Measurements from ENCODE around the gene KLF16.

Gene KLF16

DNA sequence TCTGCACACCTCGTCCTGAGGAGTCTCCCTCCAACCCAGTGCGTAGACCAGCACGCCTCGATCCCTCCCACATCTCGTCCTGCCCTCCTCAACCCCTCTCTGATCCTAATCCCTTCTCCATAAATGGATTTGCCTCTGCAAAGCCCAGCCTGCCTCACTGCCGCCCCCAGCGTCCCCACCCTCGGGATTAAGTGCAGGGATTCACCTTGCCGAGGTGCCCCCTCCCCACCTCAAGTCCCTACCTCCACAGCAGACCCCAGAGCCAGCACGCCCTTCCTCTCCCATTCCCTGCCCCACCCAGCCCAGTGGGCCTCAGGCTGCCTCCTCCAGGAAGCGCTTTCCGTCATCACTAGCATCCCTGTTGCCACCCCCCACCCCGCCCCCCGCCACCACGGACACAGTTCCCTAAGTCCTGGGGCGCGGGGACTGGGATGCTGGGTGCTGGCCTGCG lies 4.0 kb downstream of the KLF16 start:
- H3K27ac ChIP-seq = peak overlapping the region; percentile 48

DNA sequence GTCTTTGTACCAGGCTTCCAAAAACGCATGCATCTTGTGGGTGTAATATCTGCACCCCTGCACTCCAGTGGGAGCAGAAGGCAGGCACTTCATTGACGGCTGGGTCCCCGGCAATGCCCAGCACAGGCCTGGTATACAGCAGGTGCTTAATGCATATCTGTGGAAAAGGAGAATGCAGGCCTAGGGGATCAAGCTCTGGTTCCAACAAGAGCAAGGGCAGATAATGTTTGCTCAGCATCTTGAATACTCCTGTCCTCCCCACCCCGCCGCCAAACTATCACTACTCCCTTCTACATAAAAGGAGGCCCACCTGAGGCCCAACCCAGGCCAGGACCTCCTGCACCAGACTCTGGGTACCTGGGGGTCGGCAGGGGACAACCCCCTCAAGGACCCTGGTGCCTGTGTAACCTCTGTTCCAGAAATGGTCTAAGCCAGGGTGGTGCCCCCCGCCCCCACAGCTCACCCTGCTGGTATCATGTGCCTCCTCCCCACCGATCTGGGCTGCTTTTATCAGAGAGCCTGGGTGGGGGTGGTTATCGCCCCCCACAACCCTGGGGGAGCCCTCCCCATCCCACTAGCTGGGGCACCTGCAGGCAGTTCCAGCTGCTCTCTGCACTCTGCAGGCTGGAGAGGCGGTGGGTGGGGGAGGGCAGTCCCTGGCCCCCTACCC lies 4.8 kb downstream of the KLF16 start:
- Histone ChIP-seq H3K9me3 (ENCODE audit: severe bottlenecking) (no peaks in the 10 kb centered on the region), H3K36me3 (peaks cover 7% of the 10 kb centered on the region), H3K4me3 (ENCODE audit: low read depth, low read length) (peak overlapping the region; percentile 20; the same call in 1 of the 2 replicates), H3K27ac (peak overlapping the region; percentile 48), H3K27me3 (ENCODE audit: insufficient read depth, low read depth, severe bottlenecking) (no peaks in the 10 kb centered on the region)
- TF ChIP-seq, protein P1, sequence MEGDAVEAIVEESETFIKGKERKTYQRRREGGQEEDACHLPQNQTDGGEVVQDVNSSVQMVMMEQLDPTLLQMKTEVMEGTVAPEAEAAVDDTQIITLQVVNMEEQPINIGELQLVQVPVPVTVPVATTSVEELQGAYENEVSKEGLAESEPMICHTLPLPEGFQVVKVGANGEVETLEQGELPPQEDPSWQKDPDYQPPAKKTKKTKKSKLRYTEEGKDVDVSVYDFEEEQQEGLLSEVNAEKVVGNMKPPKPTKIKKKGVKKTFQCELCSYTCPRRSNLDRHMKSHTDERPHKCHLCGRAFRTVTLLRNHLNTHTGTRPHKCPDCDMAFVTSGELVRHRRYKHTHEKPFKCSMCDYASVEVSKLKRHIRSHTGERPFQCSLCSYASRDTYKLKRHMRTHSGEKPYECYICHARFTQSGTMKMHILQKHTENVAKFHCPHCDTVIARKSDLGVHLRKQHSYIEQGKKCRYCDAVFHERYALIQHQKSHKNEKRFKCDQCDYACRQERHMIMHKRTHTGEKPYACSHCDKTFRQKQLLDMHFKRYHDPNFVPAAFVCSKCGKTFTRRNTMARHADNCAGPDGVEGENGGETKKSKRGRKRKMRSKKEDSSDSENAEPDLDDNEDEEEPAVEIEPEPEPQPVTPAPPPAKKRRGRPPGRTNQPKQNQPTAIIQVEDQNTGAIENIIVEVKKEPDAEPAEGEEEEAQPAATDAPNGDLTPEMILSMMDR (IDR thresholded peaks at IDR 0.05; ENCODE audit: low read depth, low read length) = no peak
- DNase-seq = no peak

More for the DNA sequence above, 4.0 kb downstream of the KLF16 start:
- TF ChIP-seq, protein P1 (IDR thresholded peaks at IDR 0.05; ENCODE audit: low read depth, low read length) = peak; percentile 50
- H3K4me3 ChIP-seq (ENCODE audit: low read depth, low read length) = peak overlapping the region; percentile 20
- peak; percentile 87 for DNase-seq
- no peaks in the 10 kb centered on the region for H3K9me3 ChIP-seq (ENCODE audit: severe bottlenecking)
- H3K36me3 ChIP-seq = peaks cover 2% of the 10 kb centered on the region
- no peaks in the 10 kb centered on the region for H3K27me3 ChIP-seq (ENCODE audit: insufficient read depth, low read depth, severe bottlenecking)

DNA sequence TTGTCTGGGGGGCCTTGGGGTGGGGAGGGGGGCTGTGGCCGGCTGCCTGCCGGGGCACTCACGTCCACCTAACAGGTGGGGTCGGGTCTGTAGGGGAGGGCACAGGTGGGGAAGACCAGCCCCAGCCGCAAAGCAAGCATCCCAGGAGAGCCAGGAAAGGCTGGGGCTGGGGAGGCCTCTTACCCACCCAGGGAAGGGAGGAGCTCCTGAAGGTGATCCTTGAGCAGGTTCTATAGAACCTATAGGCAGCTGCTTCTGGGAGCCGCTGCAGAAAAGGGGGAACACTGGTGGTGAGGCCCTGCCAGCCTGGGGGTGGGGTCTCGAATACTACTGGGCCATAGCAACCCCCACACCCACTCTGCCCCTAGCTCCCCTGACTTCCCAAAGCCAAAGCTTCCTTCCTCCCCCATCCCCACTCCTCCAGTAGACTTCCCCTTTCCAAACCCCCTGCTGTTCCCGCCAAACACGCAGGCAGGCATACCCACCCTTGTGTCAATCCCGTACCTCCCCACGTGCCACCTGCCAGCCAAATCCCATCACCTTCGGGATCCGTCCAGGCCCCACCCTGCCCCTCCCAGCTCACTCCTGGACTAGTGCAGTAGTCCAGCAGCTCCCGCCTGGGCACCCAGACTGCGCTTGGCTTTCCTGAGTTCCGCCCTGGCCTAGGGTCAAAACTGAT lies 5.6 kb downstream of the KLF16 start:
- TF ChIP-seq, protein P1 (IDR thresholded peaks at IDR 0.05; ENCODE audit: low read depth, low read length) = no peak
- no peak for DNase-seq
- peak overlapping the region; percentile 42 for H3K4me3 ChIP-seq (ENCODE audit: low read depth, low read length)
- peak overlapping the region; percentile 96 for H3K27ac ChIP-seq
- no peaks in the 10 kb centered on the region for H3K9me3 ChIP-seq (ENCODE audit: severe bottlenecking)
- H3K36me3 ChIP-seq = peaks cover 7% of the 10 kb centered on the region
- H3K27me3 ChIP-seq (ENCODE audit: insufficient read depth, low read depth, severe bottlenecking) = no peaks in the 10 kb centered on the region

DNA sequence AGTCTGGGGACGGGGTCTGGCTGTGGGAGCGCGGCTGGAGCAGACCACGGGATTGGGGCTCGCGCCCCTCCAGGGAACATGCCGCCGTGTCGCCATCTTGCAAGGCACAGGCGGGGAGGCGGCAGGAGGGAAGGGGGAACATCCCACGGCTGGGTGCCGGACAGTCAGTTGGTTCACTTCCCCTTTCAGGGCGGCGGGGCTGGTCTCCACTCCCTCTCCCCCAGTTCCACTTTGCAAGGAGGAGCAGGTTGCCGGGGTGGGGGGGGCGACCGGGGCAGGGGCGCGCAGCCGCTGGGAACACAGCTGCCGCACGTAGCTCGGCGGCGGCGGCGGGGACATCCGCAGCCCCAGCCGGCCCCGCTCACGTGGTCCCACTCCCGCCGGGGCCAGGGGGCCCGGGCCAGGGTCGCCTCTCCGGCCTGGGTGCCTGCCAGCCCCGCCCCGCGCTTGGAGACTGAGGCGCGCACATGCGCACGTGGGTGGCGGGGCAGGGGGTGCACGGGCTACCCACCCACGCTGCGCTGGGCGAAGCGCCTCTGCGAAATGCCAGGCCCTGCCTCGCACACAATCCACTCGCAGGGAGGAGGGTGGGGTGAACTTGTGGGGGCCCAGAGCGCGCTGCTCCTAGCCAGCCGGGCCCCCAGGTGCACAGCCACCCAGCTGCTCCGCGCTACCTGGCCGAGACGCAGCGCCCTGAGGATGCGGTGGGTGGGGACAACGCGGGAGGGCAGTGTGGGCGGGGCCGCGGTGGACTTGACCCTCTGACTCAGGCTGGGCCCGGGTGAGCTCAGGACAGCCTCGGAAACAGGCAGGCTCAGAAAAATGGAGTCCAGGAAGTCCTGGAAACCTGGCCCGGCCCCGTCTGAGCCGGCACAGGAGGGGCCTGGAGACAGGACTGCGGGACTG lies 6.4 kb downstream of the KLF16 start:
- Histone ChIP-seq H3K27ac (peak overlapping the region; percentile 96), H3K9me3 (ENCODE audit: severe bottlenecking) (no peaks in the 10 kb centered on the region), H3K27me3 (ENCODE audit: insufficient read depth, low read depth, severe bottlenecking) (no peaks in the 10 kb centered on the region), H3K36me3 (peaks cover 7% of the 10 kb centered on the region), H3K4me3 (ENCODE audit: low read depth, low read length) (peak overlapping the region; percentile 42)
- DNase-seq = peak; percentile 92
- TF ChIP-seq, protein P1 (IDR thresholded peaks at IDR 0.05; ENCODE audit: low read depth, low read length) = no peak

DNA sequence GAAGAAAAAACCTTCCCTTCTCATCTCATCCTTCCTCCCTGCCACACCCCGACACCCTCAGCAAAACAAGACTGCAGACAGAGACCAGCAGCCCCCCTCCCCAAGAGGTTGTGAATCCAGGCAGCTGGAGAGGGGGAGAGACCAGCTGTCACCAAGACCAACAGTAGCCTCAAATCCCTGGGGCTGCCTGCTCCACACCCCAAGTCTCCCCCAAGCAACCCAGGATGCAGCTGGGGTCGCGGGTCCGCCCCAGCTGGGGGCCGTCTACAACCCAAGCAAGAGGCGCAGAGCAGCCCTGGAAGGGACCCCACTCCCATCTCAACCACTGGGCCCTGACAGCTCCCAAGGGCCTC lies 7.1 kb downstream of the KLF16 start:
- peaks cover 7% of the 10 kb centered on the region for H3K36me3 ChIP-seq
- H3K9me3 ChIP-seq (ENCODE audit: severe bottlenecking) = no peaks in the 10 kb centered on the region
- peak; percentile 64 for DNase-seq
- peak overlapping the region; percentile 42 for H3K4me3 ChIP-seq (ENCODE audit: low read depth, low read length)
- TF ChIP-seq, protein P1 (IDR thresholded peaks at IDR 0.05; ENCODE audit: low read depth, low read length) = no peak
- H3K27ac ChIP-seq = peak overlapping the region; percentile 96
- no peaks in the 10 kb centered on the region for H3K27me3 ChIP-seq (ENCODE audit: insufficient read depth, low read depth, severe bottlenecking)

Data from WERI-Rb-1 (cell line).